HEK293 (cell line): ENCODE data around the gene PSMB11.

Experiments
- CTCF ChIP-seq: fragments of 450-650 bp; formaldehyde crosslinking; IDR thresholded peaks from 2 replicates; pipeline ENCODE4 v1.5.1; 2016; ENCODE audit warnings: missing biosample characterization, missing genetic modification characterization
- PBX3 ChIP-seq: sonication (generic); formaldehyde crosslinking; IDR thresholded peaks from 2 replicates; pipeline ENCODE4 v1.8.1; 2022; ENCODE audit warnings: mild to moderate bottlenecking, moderate library complexity, missing genetic modification reagents
- ZNF114 ChIP-seq: fragments of 450-650 bp; formaldehyde crosslinking; IDR thresholded peaks from 2 replicates; pipeline ENCODE4 v1.5.0; 2017; ENCODE audit warnings: missing biosample characterization, missing genetic modification characterization
- ZNF133 ChIP-seq: fragments of 450-650 bp; formaldehyde crosslinking; IDR thresholded peaks from 2 replicates; pipeline ENCODE4 v1.5.1; 2016; ENCODE audit warnings: missing biosample characterization, missing genetic modification characterization
- ZNF138 ChIP-seq: fragments of 450-650 bp; formaldehyde crosslinking; IDR thresholded peaks from 2 replicates; pipeline ENCODE4 v1.5.1; 2016; ENCODE audit warnings: missing biosample characterization, missing genetic modification characterization, borderline replicate concordance
- ZNF155 ChIP-seq: fragments of 450-650 bp; formaldehyde crosslinking; IDR thresholded peaks from 2 replicates; pipeline ENCODE4 v1.5.1; 2016; ENCODE audit warnings: missing biosample characterization, missing genetic modification characterization
- ZNF449 ChIP-seq: fragments of 450-650 bp; formaldehyde crosslinking; IDR thresholded peaks from 2 replicates; pipeline ENCODE4 v1.5.1; 2017; ENCODE audit warnings: missing biosample characterization, mild to moderate bottlenecking, missing genetic modification characterization, moderate library complexity
- TF ChIP-seq, protein P1 (sequence below): fragments of 450-650 bp; formaldehyde crosslinking; IDR thresholded peaks from 2 replicates; pipeline ENCODE4 v1.5.1; 2016; ENCODE audit warnings: missing biosample characterization, missing genetic modification characterization
- TF ChIP-seq, protein P2 (sequence below): fragments of 450-650 bp; formaldehyde crosslinking; IDR thresholded peaks from 2 replicates; pipeline ENCODE4 v1.5.1; 2016; ENCODE audit warnings: missing biosample characterization, missing genetic modification characterization, borderline replicate concordance

DNA sequence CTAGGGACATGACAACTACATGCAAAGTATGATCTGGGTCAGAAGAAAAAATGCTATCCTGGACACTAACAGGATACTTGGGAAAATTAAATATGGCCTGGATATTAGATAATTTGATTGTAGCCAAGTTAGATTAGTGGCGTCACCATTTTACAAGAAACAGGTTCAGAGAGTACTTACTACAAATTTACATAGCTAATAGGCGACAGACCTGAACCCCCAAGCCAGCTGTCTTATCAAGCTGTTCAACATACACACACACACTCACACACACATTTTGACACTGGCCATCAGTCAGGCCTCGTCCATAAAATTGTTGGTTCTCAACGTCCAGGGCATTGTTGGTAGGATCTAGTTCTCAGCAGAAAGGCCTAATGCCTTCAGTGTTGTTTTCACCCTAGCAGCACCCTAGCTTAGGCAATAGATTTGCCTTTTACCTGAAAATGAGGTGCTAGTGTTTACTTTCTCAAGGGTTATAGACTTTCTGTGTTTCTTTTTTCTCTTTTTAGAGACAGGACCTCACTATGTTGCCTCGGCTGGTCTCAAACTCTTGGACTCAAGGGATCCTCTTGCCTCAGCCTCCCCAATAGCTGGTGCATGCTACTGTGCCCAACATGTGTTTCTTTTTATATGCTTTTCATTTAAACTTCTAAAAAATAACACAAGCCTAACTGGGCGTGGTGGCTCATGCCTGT lies 28.8 kb upstream of the PSMB11 start:
- TF ChIP-seq PBX3 (CRISPR knock-in tag): no peak
- no peak for TF ChIP-seq CTCF (tag by site-specific recombination)
- TF ChIP-seq, protein P1, sequence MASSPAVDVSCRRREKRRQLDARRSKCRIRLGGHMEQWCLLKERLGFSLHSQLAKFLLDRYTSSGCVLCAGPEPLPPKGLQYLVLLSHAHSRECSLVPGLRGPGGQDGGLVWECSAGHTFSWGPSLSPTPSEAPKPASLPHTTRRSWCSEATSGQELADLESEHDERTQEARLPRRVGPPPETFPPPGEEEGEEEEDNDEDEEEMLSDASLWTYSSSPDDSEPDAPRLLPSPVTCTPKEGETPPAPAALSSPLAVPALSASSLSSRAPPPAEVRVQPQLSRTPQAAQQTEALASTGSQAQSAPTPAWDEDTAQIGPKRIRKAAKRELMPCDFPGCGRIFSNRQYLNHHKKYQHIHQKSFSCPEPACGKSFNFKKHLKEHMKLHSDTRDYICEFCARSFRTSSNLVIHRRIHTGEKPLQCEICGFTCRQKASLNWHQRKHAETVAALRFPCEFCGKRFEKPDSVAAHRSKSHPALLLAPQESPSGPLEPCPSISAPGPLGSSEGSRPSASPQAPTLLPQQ (tag by site-specific recombination): no peak
- no peak for TF ChIP-seq ZNF138 (tag by site-specific recombination)
- TF ChIP-seq ZNF133 (tag by site-specific recombination): no peak
- TF ChIP-seq ZNF114 (tag by site-specific recombination): no peak
- TF ChIP-seq ZNF155 (tag by site-specific recombination): no peak
- TF ChIP-seq, protein P2, sequence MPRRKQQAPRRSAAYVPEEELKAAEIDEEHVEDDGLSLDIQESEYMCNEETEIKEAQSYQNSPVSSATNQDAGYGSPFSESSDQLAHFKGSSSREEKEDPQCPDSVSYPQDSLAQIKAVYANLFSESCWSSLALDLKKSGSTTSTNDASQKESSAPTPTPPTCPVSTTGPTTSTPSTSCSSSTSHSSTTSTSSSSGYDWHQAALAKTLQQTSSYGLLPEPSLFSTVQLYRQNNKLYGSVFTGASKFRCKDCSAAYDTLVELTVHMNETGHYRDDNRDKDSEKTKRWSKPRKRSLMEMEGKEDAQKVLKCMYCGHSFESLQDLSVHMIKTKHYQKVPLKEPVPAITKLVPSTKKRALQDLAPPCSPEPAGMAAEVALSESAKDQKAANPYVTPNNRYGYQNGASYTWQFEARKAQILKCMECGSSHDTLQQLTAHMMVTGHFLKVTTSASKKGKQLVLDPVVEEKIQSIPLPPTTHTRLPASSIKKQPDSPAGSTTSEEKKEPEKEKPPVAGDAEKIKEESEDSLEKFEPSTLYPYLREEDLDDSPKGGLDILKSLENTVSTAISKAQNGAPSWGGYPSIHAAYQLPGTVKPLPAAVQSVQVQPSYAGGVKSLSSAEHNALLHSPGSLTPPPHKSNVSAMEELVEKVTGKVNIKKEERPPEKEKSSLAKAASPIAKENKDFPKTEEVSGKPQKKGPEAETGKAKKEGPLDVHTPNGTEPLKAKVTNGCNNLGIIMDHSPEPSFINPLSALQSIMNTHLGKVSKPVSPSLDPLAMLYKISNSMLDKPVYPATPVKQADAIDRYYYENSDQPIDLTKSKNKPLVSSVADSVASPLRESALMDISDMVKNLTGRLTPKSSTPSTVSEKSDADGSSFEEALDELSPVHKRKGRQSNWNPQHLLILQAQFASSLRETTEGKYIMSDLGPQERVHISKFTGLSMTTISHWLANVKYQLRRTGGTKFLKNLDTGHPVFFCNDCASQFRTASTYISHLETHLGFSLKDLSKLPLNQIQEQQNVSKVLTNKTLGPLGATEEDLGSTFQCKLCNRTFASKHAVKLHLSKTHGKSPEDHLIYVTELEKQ (tag by site-specific recombination): no peak
- no peak for TF ChIP-seq ZNF449 (tag by site-specific recombination)
